Trophoblast cell (in vitro differentiated cells and primary cell): ENCODE results near the gene SYCN.

ENCODE experiments used
- DNase-seq, 2 donors: peaks; one replicate each; pipeline ENCODE4 v3.0.0-alpha.2; 2016
- H2AFZ ChIP-seq: 2 replicates; pipeline ENCODE4 v1.6.1; 2013; ENCODE audit warnings: low read length, moderate library complexity, mild to moderate bottlenecking; ENCODE audit not compliant: insufficient read depth, poor library complexity
- H2AK5ac ChIP-seq: 2 replicates; pipeline ENCODE4 v1.6.1; 2013; ENCODE audit warnings: mild to moderate bottlenecking, low read length
- H2BK120ac ChIP-seq: 2 replicates; pipeline ENCODE4 v1.6.1; 2013; ENCODE audit warnings: low read length, mild to moderate bottlenecking, moderate library complexity; ENCODE audit not compliant: insufficient read depth, poor library complexity
- H2BK12ac ChIP-seq: 2 replicates; pipeline ENCODE4 v1.6.1; 2013; ENCODE audit warnings: mild to moderate bottlenecking, low read length, moderate library complexity
- H2BK5ac ChIP-seq: 2 replicates; pipeline ENCODE4 v1.6.1; 2013; ENCODE audit warnings: low read length, low read depth, moderate library complexity, mild to moderate bottlenecking; ENCODE audit not compliant: poor library complexity
- H3K14ac ChIP-seq: 2 replicates; pipeline ENCODE4 v1.6.1; 2013; ENCODE audit warnings: mild to moderate bottlenecking, low read length
- H3K18ac ChIP-seq: 2 replicates; pipeline ENCODE4 v1.6.1; 2013; ENCODE audit warnings: mild to moderate bottlenecking, low read length
- H3K23ac ChIP-seq: 2 replicates; pipeline ENCODE4 v1.6.1; 2013; ENCODE audit warnings: low read length
- H3K27ac ChIP-seq: 2 replicates; pipeline ENCODE4 v1.5.1; 2013; ENCODE audit warnings: low read depth, mild to moderate bottlenecking, inconsistent platforms, low read length, moderate library complexity
- H3K27me3 ChIP-seq: 2 replicates; pipeline ENCODE4 v1.6.1; 2013; ENCODE audit warnings: inconsistent platforms, mild to moderate bottlenecking, low read length, moderate library complexity; ENCODE audit not compliant: insufficient read depth
- H3K36me3 ChIP-seq, 2 experiments: 1 replicate in 1 of 2; 2 replicates in 1 of 2; pipeline ENCODE4 v1.6.1; 2013; ENCODE audit warnings: low read length in 2 of 2, mild to moderate bottlenecking in 2 of 2, moderate library complexity in 1 of 2; ENCODE audit not compliant: insufficient read depth in 2 of 2, control insufficient read depth in 1 of 2
- H3K4ac ChIP-seq: 2 replicates; pipeline ENCODE4 v1.6.1; 2013; ENCODE audit warnings: low read depth, mild to moderate bottlenecking, low read length, moderate library complexity
- H3K4me1 ChIP-seq, 2 experiments: 1 replicate in 1 of 2; 2 replicates in 1 of 2; pipeline ENCODE4 v1.6.1; 2013; ENCODE audit warnings: low read length in 2 of 2, mild to moderate bottlenecking in 2 of 2, moderate library complexity in 1 of 2; ENCODE audit not compliant: insufficient read depth in 2 of 2, control insufficient read depth in 1 of 2
- H3K4me2 ChIP-seq: 2 replicates; pipeline ENCODE4 v1.6.1; 2013; ENCODE audit warnings: inconsistent platforms, mild to moderate bottlenecking, low read length, moderate library complexity
- H3K4me3 ChIP-seq: 2 replicates; pipeline ENCODE4 v1.5.1; 2013; ENCODE audit warnings: mild to moderate bottlenecking, low read depth, low read length, inconsistent platforms
- H3K79me1 ChIP-seq: one replicate; pipeline ENCODE4 v1.6.1; 2013; ENCODE audit warnings: low read length
- H3K79me2 ChIP-seq: 2 replicates; pipeline ENCODE4 v1.6.1; 2013; ENCODE audit warnings: low read length, mild to moderate bottlenecking; ENCODE audit not compliant: control insufficient read depth, insufficient read depth, poor library complexity
- H3K9ac ChIP-seq: 2 replicates; pipeline ENCODE4 v1.6.1; 2013; ENCODE audit warnings: mild to moderate bottlenecking, low read length
- H3K9me3 ChIP-seq: 2 replicates; pipeline ENCODE4 v1.6.1; 2013; ENCODE audit warnings: low read depth, mild to moderate bottlenecking, control low read depth, inconsistent platforms, low read length; ENCODE audit not compliant: insufficient read depth
- H4K12ac ChIP-seq: 2 replicates; pipeline ENCODE4 v1.6.1; 2013; ENCODE audit warnings: low read depth, mild to moderate bottlenecking, low read length, moderate library complexity
- H4K8ac ChIP-seq: 2 replicates; pipeline ENCODE4 v1.6.1; 2013; ENCODE audit warnings: low read depth, mild to moderate bottlenecking, low read length, moderate library complexity
- H4K91ac ChIP-seq: one replicate; pipeline ENCODE4 v1.6.1; 2013; ENCODE audit warnings: low read depth, mild to moderate bottlenecking, low read length, moderate library complexity
- WGBS: extraction: QIAGEN DNeasy Blood & Tissue Kit; methylation state at CpG from one replicate; pipeline ENCODE4 v1.1.7; 2013; ENCODE audit warnings: missing lambda C conversion rate; ENCODE audit not compliant: insufficient read length, insufficient coverage; ENCODE audit errors: extremely low coverage; 5-methylcytosine and 5-hydroxymethylcytosine counted together

Gene SYCN

GRCh38 chr19:39167461-39168257 is 36.4 kb downstream of the SYCN start:
- H3K27ac ChIP-seq = peak overlapping the region; percentile 42
- no peak overlapping the region for H2AFZ ChIP-seq
- no CpG with 5 or more reads among the region's 25 CpGs for WGBS
- peak overlapping the region; percentile 48 for H2BK5ac ChIP-seq
- peak overlapping the region; percentile 34 for H2BK12ac ChIP-seq
- H4K91ac ChIP-seq = peak overlapping the region; percentile 89
- H4K8ac ChIP-seq = peak overlapping the region; percentile 32
- H3K79me2 ChIP-seq = peaks cover 10% of the 10 kb centered on the region
- H3K4ac ChIP-seq = peak overlapping the region; percentile 35
- peaks cover 1% of the 10 kb centered on the region for H3K9me3 ChIP-seq
- H3K9ac ChIP-seq = no peak overlapping the region
- H3K23ac ChIP-seq = no peak overlapping the region
- peak overlapping the region; percentile 43 for H3K4me2 ChIP-seq
- no peaks in the 10 kb centered on the region for H3K27me3 ChIP-seq
- H3K14ac ChIP-seq = peak overlapping the region; percentile 67
- peaks cover 29 to 33% of the 10 kb centered on the region in 2 experiments for H3K36me3 ChIP-seq
- peak overlapping the region; percentile 44 for H2BK120ac ChIP-seq
- peaks cover 18% of the 10 kb centered on the region for H3K79me1 ChIP-seq
- peak; percentile 75 to 77 for DNase-seq
- no peak overlapping the region for H4K12ac ChIP-seq
- peaks cover 24 to 28% of the 10 kb centered on the region in 2 experiments for H3K4me1 ChIP-seq
- H3K4me3 ChIP-seq = no peak overlapping the region
- H2AK5ac ChIP-seq = peak overlapping the region; percentile 28
- peak overlapping the region; percentile 63 for H3K18ac ChIP-seq

- H3K27ac ChIP-seq = peak overlapping the region; percentile 42
- H3K4me1 ChIP-seq = peaks cover 24 to 28% of the 10 kb centered on the region in 2 experiments
- H2AFZ ChIP-seq = no peak overlapping the region
- peak overlapping the region; percentile 89 for H4K91ac ChIP-seq
- WGBS = no CpG with 5 or more reads among the region's 24 CpGs
- H3K79me2 ChIP-seq = peaks cover 12% of the 10 kb centered on the region
- H3K14ac ChIP-seq = peak overlapping the region; percentile 47
- no peak overlapping the region for H3K4me3 ChIP-seq
- H3K27me3 ChIP-seq = no peaks in the 10 kb centered on the region
- peak; percentile 36 to 41 for DNase-seq
- H2BK12ac ChIP-seq = peak overlapping the region; percentile 42
- peak overlapping the region; percentile 63 for H3K18ac ChIP-seq
- peak overlapping the region; percentile 24 for H3K4ac ChIP-seq
- H2BK5ac ChIP-seq = peak overlapping the region; percentile 48
- H3K9me3 ChIP-seq = peaks cover 1% of the 10 kb centered on the region
- peak overlapping the region; percentile 28 for H2AK5ac ChIP-seq
- H3K36me3 ChIP-seq = peaks cover 22 to 28% of the 10 kb centered on the region in 2 experiments
- no peak overlapping the region for H4K12ac ChIP-seq
- peak overlapping the region; percentile 44 for H2BK120ac ChIP-seq
- H3K4me2 ChIP-seq = peak overlapping the region; percentile 43
- H4K8ac ChIP-seq = peak overlapping the region; percentile 32
- no peak overlapping the region for H3K23ac ChIP-seq
- peaks cover 18% of the 10 kb centered on the region for H3K79me1 ChIP-seq
- no peak overlapping the region for H3K9ac ChIP-seq
Observed at GRCh38 chr19:39166571-39167391, 37.3 kb downstream of the SYCN start.

- Histone ChIP-seq H3K4me3 (no peak overlapping the region), H3K23ac (no peak overlapping the region), H3K79me2 (peaks cover 16% of the 10 kb centered on the region), H3K79me1 (peaks cover 18% of the 10 kb centered on the region), H2BK120ac (no peak overlapping the region), H2AK5ac (no peak overlapping the region), H2AFZ (no peak overlapping the region), H4K91ac (no peak overlapping the region), H3K36me3 (peaks cover 17 to 24% of the 10 kb centered on the region in 2 experiments), H3K27me3 (no peaks in the 10 kb centered on the region), H3K18ac (no peak overlapping the region), H3K9ac (no peak overlapping the region), H3K14ac (no peak overlapping the region), H4K8ac (no peak overlapping the region), H4K12ac (no peak overlapping the region), H3K4me1 (peaks cover 24 to 29% of the 10 kb centered on the region in 2 experiments), H3K9me3 (peaks cover 1% of the 10 kb centered on the region), H3K4ac (peak overlapping the region; percentile 4), H2BK5ac (no peak overlapping the region), H3K27ac (no peak overlapping the region), H3K4me2 (no peak overlapping the region), H2BK12ac (no peak overlapping the region)
- DNase-seq = no peak
- WGBS = no CpG with 5 or more reads among the region's 7 CpGs
Observed at GRCh38 chr19:39165857-39166256, 38.2 kb downstream of the SYCN start.

GRCh38 chr19:39164289-39164688 is 39.8 kb downstream of the SYCN start:
- Histone ChIP-seq H4K12ac (no peak overlapping the region), H2AK5ac (no peak overlapping the region), H3K27me3 (no peaks in the 10 kb centered on the region), H3K9me3 (peaks cover 1% of the 10 kb centered on the region), H4K8ac (no peak overlapping the region), H3K4me2 (no peak overlapping the region), H3K23ac (no peak overlapping the region), H3K79me1 (peaks cover 16% of the 10 kb centered on the region), H3K27ac (no peak overlapping the region), H4K91ac (no peak overlapping the region), H2BK12ac (no peak overlapping the region), H3K14ac (no peak overlapping the region), H3K36me3 (peaks cover 10 to 11% of the 10 kb centered on the region in 2 experiments), H2AFZ (no peak overlapping the region), H2BK5ac (no peak overlapping the region), H3K9ac (no peak overlapping the region), H3K79me2 (peaks cover 22% of the 10 kb centered on the region), H3K4ac (peak overlapping the region; percentile 26), H3K18ac (no peak overlapping the region), H2BK120ac (no peak overlapping the region), H3K4me1 (peaks cover 32 to 38% of the 10 kb centered on the region in 2 experiments), H3K4me3 (no peak overlapping the region)
- DNase-seq = no peak
- WGBS = no CpG with 5 or more reads among the region's 6 CpGs
